ENCODE results near the gene CROCC2.

Gene CROCC2

DNA sequence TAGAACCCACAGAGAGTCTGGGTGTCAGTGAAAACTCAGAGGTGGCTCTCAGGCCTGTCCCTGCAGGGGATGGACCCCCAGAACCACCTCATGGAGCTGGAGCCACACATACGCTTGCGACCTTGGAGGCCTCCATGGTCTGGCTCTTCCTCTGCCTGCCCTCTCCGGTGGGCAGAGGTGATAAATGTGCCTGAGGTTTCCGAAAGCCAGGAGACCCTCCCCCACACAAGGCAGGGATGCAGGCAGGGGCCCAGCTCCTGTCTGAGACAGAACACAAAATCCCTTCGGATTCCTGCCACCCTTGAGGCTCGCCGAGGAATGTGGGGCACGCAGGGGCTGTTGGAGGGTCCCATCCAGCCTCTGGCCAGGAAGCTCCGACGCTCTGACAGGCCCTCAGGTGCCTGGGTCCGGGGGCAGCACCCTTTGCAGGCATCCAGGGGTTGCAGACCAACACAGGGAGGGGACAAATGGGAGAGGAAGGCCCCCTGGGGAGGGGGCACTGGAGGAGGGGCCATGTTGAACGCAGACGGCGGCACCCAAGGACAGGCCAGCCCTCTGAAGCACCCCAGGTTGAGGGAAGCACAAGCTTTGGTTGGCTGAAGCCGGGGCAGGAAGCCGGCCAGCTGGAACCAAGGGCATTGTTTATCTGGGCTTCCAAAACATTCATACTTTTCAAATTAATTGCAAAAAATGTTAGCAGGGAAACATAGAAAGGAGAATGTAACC, 88.2 kb downstream of the CROCC2 start:
- no peak overlapping the region for H3K4me2 ChIP-seq (ENCODE audit: low read length)
- no peak overlapping the region for H3K27ac ChIP-seq (ENCODE audit: low read depth, low read length)
- no peaks in the 10 kb centered on the region for H3K9me2 ChIP-seq (replicated peaks; ENCODE audit: control insufficient read depth, low read length)
- H3K4me3 ChIP-seq (ENCODE audit: low read length): no peak overlapping the region
- no peaks in the 10 kb centered on the region for H3K36me3 ChIP-seq (ENCODE audit: control insufficient read depth, low read length)
- H3K9me3 ChIP-seq (ENCODE audit: control insufficient read depth, insufficient read depth, low read length): no peaks in the 10 kb centered on the region
- H3F3A ChIP-seq (ENCODE audit: control insufficient read depth, insufficient read depth): no peaks in the 10 kb centered on the region
- H3K4me1 ChIP-seq (ENCODE audit: control insufficient read depth, low read length): no peaks in the 10 kb centered on the region
- H3K79me2 ChIP-seq (ENCODE audit: control insufficient read depth, low read length): no peaks in the 10 kb centered on the region
- TF ChIP-seq, protein P1, sequence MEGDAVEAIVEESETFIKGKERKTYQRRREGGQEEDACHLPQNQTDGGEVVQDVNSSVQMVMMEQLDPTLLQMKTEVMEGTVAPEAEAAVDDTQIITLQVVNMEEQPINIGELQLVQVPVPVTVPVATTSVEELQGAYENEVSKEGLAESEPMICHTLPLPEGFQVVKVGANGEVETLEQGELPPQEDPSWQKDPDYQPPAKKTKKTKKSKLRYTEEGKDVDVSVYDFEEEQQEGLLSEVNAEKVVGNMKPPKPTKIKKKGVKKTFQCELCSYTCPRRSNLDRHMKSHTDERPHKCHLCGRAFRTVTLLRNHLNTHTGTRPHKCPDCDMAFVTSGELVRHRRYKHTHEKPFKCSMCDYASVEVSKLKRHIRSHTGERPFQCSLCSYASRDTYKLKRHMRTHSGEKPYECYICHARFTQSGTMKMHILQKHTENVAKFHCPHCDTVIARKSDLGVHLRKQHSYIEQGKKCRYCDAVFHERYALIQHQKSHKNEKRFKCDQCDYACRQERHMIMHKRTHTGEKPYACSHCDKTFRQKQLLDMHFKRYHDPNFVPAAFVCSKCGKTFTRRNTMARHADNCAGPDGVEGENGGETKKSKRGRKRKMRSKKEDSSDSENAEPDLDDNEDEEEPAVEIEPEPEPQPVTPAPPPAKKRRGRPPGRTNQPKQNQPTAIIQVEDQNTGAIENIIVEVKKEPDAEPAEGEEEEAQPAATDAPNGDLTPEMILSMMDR (IDR thresholded peaks at IDR 0.05; ENCODE audit: low read depth, low read length, poor library complexity, severe bottlenecking): no peak
- TF ChIP-seq EZH2phosphoT487 (IDR thresholded peaks at IDR 0.05; ENCODE audit: borderline replicate concordance, low read length): no peak
- no peaks in the 10 kb centered on the region for H3K27me3 ChIP-seq (ENCODE audit: control insufficient read depth, low read length)
- no peaks in the 10 kb centered on the region for H4K20me1 ChIP-seq (ENCODE audit: control insufficient read depth, insufficient read depth, low read depth, low read length)

- no peak overlapping the region for H3K27ac ChIP-seq (ENCODE audit: low read depth, low read length)
- H3K4me3 ChIP-seq (ENCODE audit: low read length): no peak overlapping the region
- TF ChIP-seq, protein P1 (IDR thresholded peaks at IDR 0.05; ENCODE audit: low read depth, low read length, poor library complexity, severe bottlenecking): no peak
- TF ChIP-seq EZH2phosphoT487 (IDR thresholded peaks at IDR 0.05; ENCODE audit: borderline replicate concordance, low read length): no peak
- no peaks in the 10 kb centered on the region for H3K27me3 ChIP-seq (ENCODE audit: control insufficient read depth, low read length)
- no peaks in the 10 kb centered on the region for H3K9me3 ChIP-seq (ENCODE audit: control insufficient read depth, insufficient read depth, low read length)
- no peaks in the 10 kb centered on the region for H4K20me1 ChIP-seq (ENCODE audit: control insufficient read depth, insufficient read depth, low read depth, low read length)
- no peak overlapping the region for H3K4me2 ChIP-seq (ENCODE audit: low read length)
- no peaks in the 10 kb centered on the region for H3F3A ChIP-seq (ENCODE audit: control insufficient read depth, insufficient read depth)
- H3K36me3 ChIP-seq (ENCODE audit: control insufficient read depth, low read length): no peaks in the 10 kb centered on the region
- H3K79me2 ChIP-seq (ENCODE audit: control insufficient read depth, low read length): no peaks in the 10 kb centered on the region
- H3K4me1 ChIP-seq (ENCODE audit: control insufficient read depth, low read length): no peaks in the 10 kb centered on the region
- no peaks in the 10 kb centered on the region for H3K9me2 ChIP-seq (replicated peaks; ENCODE audit: control insufficient read depth, low read length)
These were observed 89.2 kb downstream of the CROCC2 start for GRCh38 chr2:240995041-240996021.

DNA sequence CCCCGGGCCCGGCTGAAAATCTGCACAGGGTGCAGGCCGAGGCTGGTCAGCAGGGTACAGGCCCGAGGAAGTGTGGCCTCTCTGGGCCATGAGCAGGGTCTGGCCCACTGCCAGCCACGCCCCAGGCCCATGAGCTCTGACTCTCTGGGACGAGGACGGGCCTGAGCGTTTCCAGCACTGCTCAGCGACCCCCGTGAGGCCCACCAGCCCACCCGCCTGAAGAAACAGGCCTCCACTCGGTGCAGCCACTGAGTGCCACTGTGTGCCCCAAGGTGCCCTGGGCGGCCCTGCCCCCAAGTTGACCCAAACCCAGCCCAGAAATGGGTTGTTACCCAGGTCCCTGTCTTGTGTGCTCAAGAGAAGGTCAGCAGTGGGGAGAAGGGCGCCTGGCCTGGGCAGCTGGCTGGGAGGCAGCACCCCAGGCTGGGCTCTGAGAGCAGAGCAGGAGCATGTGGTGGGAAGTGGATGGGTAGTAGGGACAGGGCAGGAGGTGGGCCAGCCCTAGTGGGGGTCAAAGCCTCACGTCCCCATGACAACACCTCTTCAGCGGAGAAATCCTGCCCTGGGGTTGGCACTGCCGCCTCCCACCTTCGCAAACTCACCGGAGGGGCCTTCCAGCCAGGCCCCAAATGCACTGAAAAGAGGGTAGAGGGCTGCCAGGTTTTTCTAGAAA, 90.2 kb downstream of the CROCC2 start:
- Histone ChIP-seq H3F3A (ENCODE audit: control insufficient read depth, insufficient read depth) (no peaks in the 10 kb centered on the region), H3K9me2 (replicated peaks; ENCODE audit: control insufficient read depth, low read length) (no peaks in the 10 kb centered on the region), H3K9me3 (ENCODE audit: control insufficient read depth, insufficient read depth, low read length) (no peaks in the 10 kb centered on the region), H4K20me1 (ENCODE audit: control insufficient read depth, insufficient read depth, low read depth, low read length) (no peaks in the 10 kb centered on the region), H3K27me3 (ENCODE audit: control insufficient read depth, low read length) (no peaks in the 10 kb centered on the region), H3K4me1 (ENCODE audit: control insufficient read depth, low read length) (no peaks in the 10 kb centered on the region), H3K4me3 (ENCODE audit: low read length) (no peak overlapping the region), H3K27ac (ENCODE audit: low read depth, low read length) (no peak overlapping the region), H3K4me2 (ENCODE audit: low read length) (no peak overlapping the region), H3K79me2 (ENCODE audit: control insufficient read depth, low read length) (no peaks in the 10 kb centered on the region), H3K36me3 (ENCODE audit: control insufficient read depth, low read length) (no peaks in the 10 kb centered on the region)
- TF ChIP-seq, protein P1 (IDR thresholded peaks at IDR 0.05; ENCODE audit: low read depth, low read length, poor library complexity, severe bottlenecking): no peak
- TF ChIP-seq EZH2phosphoT487 (IDR thresholded peaks at IDR 0.05; ENCODE audit: borderline replicate concordance, low read length): no peak
